Measurements from ENCODE around the gene SRSF3.
"Not testable (repeated sequence)": the region's sequence is repeated elsewhere in the genome, so short reads cannot be mapped to it uniquely, and the experiment has no call there.

The SRSF3 gene

GRCh38 chr6:36576578-36576977 is 17.6 kb upstream of the SRSF3 start:
- no peak for DNase-seq

GRCh38 chr6:36577301-36577700 is 16.9 kb upstream of the SRSF3 start:
- no peak for DNase-seq

- no peak for DNase-seq
Observed at GRCh38 chr6:36578030-36578429, 16.1 kb upstream of the SRSF3 start.

- DNase-seq, result no peak
Observed at GRCh38 chr6:36578431-36578830, 15.7 kb upstream of the SRSF3 start.

- DNase-seq, result no peak
Observed at GRCh38 chr6:36580184-36580526, 14.0 kb upstream of the SRSF3 start.

GRCh38 chr6:36581716-36582115 is 12.4 kb upstream of the SRSF3 start:
- DNase-seq, result no peak

- DNase-seq, result no peak
Observed at GRCh38 chr6:36586606-36587005, 7.6 kb upstream of the SRSF3 start.

GRCh38 chr6:36589025-36589400 is 5.1 kb upstream of the SRSF3 start:
- not testable (repeated sequence) for DNase-seq

GRCh38 chr6:36590237-36590636 is 3.9 kb upstream of the SRSF3 start:
- no peak for DNase-seq

GRCh38 chr6:36592221-36592655 is 1.9 kb upstream of the SRSF3 start:
- DNase-seq, result no peak

- DNase-seq, result peak; percentile 57 to 60
Observed at GRCh38 chr6:36593569-36594028, 563 bp upstream of the SRSF3 start.

GRCh38 chr6:36594816-36595643 is 868 bp downstream of the SRSF3 start:
- no peak for DNase-seq

- DNase-seq, result no peak
Observed at GRCh38 chr6:36596356-36596755, 2.2 kb downstream of the SRSF3 start.

GRCh38 chr6:36597775-36598174 is 3.6 kb downstream of the SRSF3 start:
- no peak for DNase-seq

- DNase-seq, result no peak
Observed at GRCh38 chr6:36598326-36598725, 4.2 kb downstream of the SRSF3 start.

- DNase-seq, result no peak
Observed at GRCh38 chr6:36598739-36599318, 4.7 kb downstream of the SRSF3 start.

GRCh38 chr6:36599791-36600209 is 5.6 kb downstream of the SRSF3 start:
- DNase-seq, result peak; percentile 69 to 76

GRCh38 chr6:36600564-36601146 is 6.5 kb downstream of the SRSF3 start:
- no peak for DNase-seq

- not testable (repeated sequence) for DNase-seq
Observed at GRCh38 chr6:36601818-36602217, 7.7 kb downstream of the SRSF3 start.

GRCh38 chr6:36603222-36604089 is 9.3 kb downstream of the SRSF3 start:
- DNase-seq, result no peak

GRCh38 chr6:36604090-36605060 is 10.2 kb downstream of the SRSF3 start:
- DNase-seq, result no peak

- no peak for DNase-seq
Observed at GRCh38 chr6:36605143-36605542, 11.0 kb downstream of the SRSF3 start.

Data from activated CD4-positive, alpha-beta T cell treated with anti-CD3 and anti-CD28 coated beads, Interleukin-2, amount 50 U/mL, for 48 hours (primary cell).